Posterior cingulate gyrus (tissue), 11 donors: ENCODE results near the gene IGSF22.

ENCODE experiments used
- DNase-seq, 10 donors: peaks; one replicate each; pipeline versions ENCODE4 v3.0.0 to v3.0.0-alpha.2; 2020 to 2021; ENCODE audit warnings: mixed read lengths in 3 of 10
- intact Hi-C: fragments of 100-400 bp; cut with DNase I; formaldehyde crosslinking; loops from one replicate; pipeline ENCODE4 v1.15.1; 2023

Gene IGSF22

DNA sequence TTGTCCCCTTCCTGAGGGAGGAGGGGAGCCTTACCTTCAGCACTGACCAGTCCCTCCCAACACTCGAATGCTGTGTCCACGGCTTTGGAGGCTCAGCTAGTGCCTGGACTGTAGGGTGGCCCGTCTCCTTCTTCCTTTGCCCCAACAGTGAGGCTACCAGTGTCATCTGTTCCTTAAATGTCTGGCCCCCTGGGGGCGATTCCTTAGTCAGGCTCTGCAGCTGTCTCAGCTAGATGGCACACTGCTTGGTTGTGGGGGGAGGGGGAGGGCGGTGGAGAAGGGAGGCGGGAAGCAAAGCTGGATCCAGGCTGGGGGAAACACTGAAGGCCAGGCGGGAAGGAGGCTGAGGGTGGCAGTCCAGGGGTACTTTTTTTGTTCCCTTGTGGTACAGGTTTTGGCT is at the start of gene IGSF22:
Gene IGSF22, minus strand, starts transcription at position 149 of the 400 bp plus-strand sequence. CDS start 1,952 bp downstream, outside the sequence.
- intact Hi-C loops, result no loop called here

DNA sequence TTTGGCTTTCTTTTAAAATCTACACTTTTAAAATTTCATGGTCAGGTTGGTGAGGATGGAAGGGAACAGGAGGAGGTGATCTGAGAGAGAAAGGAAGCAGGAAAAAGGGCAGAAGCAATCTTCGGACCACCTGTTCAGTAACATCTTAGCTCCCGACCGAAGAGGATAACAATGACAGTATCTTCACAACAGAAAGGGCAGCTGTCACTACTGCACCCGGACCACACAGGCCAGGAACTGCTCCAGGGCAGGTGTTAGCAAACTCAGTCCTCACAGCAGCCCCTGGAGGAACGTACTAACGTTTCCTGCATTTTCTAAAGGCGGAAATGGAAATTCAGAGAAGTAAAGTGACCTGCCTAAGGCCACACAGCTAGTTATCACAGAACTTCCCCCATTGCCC is 48.8 kb upstream of the IGSF22 start:
- intact Hi-C loops, result no loop called here
- DNase-seq, result peak in 1 of 10 donors; percentile 19

More for the DNA sequence above, at the start of gene IGSF22:
- no peak for DNase-seq

DNA sequence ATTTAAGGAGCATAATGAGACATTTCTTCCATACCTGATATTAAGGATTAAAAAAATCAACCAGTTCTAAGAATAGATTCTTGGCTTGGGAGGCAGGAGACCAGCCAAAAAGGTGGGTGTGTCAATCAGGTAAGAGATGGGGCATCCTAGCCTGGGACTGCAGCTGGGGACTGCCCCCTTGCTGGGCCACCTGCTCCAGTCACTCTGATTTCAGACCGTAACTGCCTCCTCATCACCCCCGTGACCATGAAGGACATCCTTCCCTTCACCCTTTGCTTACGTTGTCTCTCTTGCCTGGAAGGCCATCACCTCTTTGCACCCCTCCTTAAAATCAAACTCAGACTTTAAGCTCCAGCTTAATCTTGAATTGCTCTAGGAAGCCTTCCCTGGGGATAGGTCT is 47.7 kb upstream of the IGSF22 start:
- no peak for DNase-seq
- intact Hi-C loops, result no loop called here

DNA sequence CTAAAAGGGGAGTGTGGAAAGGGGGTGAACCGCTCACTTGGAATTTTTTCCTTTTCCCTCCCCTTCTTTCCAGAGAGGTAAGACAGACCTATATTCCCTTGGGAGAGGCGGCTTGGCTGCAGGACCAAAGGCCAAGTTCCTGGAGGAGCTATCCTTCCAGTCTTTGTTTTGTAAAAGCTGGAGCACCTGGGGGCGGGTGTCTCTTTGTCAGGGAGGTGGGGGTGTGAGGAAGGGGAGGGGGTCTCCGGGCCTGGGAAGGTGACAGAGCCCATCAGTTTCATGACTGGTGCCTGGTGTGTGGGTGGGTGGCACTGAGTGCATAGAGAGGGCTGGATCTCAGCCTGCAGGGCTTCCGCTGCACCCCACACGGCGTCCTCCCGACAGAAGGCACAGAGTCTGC is 47.1 kb upstream of the IGSF22 start:
- intact Hi-C loops, result no loop called here
- peak in 1 of 10 donors; percentile 65 for DNase-seq

DNA sequence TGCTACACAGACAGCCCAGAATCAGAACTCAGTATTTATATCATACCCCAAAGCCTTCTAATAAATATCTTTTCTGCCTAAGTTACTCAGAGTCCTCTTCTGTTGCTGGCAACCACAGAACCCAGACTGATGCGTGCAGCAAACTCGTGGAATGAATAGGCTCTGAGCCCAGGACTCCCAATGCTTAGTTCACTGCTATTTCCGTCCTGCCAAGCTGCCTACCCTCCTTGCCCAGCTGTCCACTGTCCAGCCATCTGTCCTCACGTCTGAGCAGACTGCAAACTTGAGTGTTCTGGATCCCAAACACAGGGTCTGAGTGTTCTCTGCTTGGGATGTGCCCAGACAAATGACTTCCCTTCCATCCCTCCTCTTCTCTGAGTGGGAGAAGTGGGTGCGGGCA is 46.2 kb upstream of the IGSF22 start:
- intact Hi-C loops, result no loop called here
- peak in 8 of 10 donors; percentile 50 to 94 (median 66) for DNase-seq

DNA sequence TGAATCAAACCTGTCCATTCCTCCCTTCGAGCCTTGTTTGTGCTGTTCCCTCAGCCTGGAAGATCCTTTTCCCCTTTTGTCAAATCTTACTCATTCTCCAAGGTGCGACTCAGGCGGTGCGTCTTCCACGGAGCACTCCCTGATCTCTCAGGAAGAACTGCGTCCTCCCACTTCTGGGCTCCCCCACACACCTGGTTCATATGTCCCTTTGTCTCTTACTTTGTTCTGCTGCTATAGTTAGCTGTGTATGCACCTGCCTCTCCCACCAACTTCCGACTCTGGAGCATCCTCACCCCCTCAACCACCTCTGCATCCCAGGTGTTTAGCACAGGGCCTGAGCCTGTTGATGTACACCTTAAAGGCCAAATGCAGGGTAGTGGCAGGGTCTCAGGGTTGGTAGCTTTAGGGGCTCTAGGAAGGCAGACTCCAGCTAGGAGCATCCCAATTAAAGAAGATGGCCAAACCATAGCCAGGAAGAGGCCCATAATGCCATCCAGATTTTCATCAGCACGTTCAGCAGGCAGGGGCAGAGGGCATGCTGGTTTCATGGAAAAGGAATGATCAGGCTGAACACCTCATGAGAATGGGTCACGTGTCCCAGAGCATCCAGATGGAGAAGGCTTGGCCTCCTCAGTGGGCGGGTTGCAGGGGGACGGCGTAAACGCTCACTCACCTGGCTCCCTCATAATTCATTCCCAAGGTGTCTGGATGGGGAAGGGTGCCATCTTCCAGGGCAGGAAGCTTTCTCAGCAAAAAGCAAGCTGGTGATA is 45.5 kb upstream of the IGSF22 start:
- peak in 1 of 10 donors; percentile 74 for DNase-seq
- intact Hi-C loops, result no loop called here

DNA sequence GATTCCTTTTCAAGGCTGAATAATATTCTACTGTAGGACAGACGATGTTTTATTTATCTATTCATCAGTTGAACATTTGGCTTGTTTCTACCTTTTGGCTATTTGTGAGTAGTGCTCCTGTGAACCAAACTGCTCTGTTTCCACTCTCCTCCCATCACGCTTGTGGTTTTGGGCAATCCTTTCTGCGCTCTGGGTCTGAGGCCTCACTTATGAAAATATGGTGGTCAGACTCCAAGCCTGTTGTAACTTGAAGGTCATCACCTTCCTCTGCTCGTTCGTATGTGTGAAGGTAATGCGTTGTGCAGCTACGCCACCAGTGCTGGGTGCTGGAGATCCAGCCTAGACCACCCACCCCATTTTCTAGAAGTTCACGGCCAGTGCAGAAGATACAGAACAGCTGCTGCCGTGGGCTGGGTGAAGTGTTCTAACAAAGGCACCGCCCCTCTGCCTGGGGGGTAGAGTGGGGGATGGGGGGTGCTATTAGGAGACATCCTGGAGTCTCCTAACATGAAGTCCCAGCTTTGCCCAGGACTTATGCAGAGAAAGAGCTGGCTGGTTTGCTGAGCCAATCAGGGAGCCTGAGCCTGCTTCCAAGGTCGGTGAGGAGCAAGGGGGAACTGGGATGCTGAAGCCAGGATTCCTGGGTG is 44.6 kb upstream of the IGSF22 start:
- intact Hi-C loops, result no loop called here

DNA sequence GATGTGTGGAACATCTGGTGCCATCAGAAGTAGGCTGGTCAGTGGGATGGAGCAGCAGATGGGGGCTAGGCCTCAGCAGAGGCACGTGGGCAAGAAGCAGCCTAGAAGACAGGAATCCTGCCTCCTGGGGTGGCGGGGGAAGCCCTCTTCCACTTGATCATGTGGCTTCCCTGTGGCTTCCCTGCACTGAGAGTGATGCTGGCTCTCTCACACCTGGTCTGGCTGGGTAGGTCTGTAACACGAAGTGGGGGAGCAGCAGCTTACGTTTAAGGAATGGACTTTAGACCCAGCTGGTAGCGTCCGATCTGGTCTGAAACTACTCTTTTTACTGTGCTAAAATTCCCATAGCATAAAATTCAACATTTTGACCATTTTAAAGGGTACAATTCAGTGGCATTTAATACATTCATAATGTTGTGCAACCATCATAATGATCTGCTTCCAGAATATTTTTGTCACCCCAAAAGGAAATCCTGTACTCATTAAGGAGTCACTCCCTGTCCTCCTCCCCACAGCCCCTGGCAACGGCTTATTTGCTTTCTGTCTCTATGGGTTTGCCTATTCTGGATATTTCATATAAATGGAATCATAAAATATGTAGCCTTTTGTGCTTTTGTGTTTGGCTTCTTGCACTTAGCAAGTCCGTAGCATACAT is 43.9 kb upstream of the IGSF22 start:
- peak in 1 of 10 donors; percentile 63 for DNase-seq
- intact Hi-C loops, result no loop called here

More for the DNA sequence above, 44.6 kb upstream of the IGSF22 start:
- DNase-seq, result peak in 1 of 10 donors; percentile 60

DNA sequence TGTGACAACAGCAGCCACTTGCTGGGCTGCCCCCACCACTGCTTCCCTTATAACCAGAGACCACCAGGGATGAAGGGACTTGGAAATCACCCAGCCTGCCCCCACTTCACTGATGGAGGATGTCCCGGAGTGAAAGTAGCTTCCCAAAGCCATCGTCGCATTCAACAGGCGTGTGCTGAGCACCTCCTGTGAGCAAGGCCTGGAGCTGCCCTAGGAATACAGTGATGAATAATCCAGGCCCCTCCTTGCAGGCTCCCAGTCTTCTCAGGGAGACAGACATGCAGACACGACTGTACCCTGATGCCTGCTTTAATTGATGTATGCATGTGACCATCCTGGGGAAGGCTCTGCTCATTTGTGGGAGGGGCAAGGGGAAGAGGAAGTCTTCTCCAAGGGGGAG is 43.0 kb upstream of the IGSF22 start:
- DNase-seq, result peak in 1 of 10 donors; percentile 64
- intact Hi-C loops, result no loop called here

DNA sequence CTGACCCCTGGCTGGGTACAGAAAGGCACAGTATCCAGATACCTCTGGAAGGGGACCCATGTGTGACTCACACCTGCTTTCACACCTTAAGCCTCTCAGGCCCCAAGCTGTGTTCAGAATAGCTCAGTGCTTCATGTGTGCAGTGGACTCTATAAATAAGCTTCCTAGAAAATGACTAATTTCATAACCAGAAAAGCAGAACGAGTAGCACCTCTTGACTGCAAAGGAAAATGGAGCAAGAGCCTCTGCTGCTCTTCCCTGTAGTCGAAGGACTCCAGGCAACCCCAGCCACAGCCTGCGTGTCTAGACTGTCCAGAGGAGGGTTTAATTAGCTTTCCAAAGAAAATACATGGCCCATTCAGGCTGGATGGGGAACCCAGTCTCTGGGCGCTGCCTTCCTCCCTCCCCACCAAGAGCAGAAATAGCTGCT is 42.5 kb upstream of the IGSF22 start:
- peak in 2 of 10 donors; percentile 26 to 82 for DNase-seq
- intact Hi-C loops, result no loop called here

DNA sequence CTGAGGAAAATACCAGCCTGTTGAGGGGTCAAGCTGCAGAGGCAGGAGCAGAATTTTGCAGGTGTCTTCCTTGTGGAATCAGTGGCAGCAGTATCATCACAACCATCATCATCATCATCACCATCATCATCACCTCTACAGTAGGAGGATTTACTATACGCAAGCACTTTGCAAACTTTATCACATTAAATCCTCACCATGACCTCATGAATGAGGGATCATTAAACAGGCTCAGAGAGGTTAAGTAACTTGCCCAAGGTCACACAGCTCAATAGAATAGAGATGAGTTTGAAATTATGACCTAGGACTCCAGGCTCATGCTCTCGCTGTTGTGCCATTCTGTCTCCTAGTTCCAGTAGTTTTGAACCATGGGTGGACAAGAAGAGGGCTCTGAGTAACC is 40.0 kb upstream of the IGSF22 start:
- peak in 1 of 10 donors; percentile 1 for DNase-seq
- intact Hi-C loops, result no loop called here

DNA sequence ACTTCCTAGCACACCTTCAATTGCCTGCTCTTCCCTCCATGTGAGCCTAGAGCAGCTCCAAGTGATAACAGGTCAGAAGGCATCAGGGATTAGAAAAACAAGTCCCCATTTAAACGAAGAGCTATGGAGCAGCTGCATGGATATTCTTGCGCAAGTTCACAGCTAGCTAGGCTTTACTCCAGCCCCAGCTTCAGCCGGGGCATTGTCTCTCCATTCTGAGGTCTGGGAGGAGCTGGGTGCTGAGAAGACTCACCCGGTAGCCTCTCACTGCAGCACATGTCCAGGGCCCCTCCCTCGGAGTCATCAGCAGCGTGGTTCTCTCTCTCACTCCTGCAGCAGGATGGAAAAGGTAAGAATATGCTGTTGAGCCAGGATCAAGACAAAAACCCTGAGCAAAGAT is 39.6 kb upstream of the IGSF22 start:
- intact Hi-C loops, result no loop called here
- peak in 1 of 10 donors; percentile 79 for DNase-seq

DNA sequence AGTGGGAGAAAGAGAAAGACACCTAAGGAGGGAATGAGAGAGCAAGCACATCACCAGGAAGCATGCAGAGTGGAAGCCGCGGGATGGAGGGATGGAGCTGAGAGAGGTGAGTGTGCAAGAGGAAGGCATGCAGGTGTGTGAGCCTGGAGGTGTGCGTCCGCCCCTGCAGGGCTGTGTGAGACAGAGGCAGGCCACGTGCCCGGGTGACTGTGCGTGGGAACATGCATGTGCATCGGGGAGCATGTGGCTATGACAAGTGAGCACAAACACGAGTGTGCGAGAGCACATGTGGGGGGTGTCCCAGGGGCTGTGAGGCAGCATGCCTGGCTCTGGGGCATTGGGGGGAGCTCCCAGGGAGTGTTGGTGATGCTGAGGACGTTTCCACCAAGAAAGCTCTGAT is 35.8 kb upstream of the IGSF22 start:
- peak in 2 of 10 donors; percentile 28 to 81 for DNase-seq
- intact Hi-C loops, result no loop called here

DNA sequence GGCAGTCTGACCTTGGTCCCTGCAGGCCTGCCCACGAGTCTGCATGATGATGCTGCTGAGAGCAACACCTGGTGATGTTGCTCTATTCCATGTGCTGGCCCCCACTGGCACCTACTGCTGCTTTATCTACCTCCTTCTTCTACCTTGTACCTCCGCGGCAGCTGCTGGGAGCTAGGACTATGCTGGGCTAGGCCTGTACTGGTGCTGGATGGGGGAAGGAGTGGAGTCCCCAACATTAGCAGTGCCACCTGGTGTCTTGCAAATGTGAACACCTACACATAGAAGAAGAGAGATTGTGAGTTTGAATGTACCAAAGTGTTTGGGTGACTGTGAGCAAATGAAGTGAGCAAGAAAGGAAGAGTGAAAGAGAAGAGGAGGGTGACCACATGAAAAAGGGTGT is 35.2 kb upstream of the IGSF22 start:
- peak in 1 of 10 donors; percentile 74 for DNase-seq
- intact Hi-C loops, result no loop called here

DNA sequence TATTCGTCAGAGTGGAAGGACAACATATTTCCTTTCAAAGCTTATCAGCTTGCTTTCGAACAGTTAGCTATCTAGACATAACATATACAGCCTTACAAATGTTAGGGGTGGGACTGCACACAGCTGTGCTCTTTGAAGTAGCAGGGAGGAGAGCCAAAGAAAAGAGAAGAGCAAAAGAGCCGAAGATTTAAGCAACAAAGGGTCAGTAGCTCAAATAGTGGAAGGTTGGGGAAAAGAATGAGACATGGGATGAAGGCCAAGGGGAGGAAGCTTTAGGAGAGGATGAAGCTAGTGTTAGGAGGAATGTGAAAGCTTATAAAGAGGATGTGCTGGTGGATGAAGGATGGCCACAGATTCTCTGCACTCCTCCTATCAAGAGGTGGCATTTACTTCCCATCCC is 31.8 kb upstream of the IGSF22 start:
- intact Hi-C loops, result no loop called here
- peak in 1 of 10 donors; percentile 1 for DNase-seq

DNA sequence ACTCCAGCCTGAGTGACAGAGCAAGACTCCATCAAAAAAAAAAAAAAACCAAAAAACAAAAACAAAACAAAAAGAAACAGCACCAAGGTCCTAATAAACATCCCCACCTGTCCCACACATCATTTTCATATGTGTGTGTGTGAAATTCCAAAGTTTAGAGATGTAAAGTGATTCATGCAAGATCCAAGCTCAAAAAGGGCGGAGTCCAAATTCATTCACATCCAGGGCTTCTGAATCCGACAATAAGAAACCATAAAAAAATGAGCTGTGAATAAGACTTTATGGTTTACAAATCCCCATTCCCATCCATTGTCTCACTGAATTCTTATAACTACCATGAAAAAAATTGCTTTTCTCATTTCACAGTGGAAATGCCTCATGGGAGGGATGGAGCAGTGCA is 30.9 kb upstream of the IGSF22 start:
- no peak for DNase-seq
- intact Hi-C loops, result no loop called here

DNA sequence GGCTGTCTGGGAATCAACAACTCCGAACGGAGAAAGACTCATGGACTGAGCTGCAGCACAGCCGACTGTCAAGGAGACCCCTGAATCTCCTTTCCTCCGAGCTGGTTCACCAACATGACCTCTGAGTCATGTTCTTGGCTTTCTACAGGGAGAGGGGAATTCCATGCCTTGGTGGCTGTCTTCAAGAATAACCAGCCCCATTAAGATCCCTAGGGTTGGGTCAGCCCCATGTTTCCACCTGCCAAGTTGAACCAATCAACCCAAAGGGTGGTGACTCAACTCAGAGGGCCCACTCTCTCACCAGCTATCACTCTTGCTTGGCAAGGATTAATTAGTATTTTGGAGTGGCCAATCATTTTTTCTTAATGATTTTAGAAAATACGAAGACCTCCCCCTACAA is 28.3 kb upstream of the IGSF22 start:
- intact Hi-C loops, result no loop called here
- DNase-seq, result no peak

DNA sequence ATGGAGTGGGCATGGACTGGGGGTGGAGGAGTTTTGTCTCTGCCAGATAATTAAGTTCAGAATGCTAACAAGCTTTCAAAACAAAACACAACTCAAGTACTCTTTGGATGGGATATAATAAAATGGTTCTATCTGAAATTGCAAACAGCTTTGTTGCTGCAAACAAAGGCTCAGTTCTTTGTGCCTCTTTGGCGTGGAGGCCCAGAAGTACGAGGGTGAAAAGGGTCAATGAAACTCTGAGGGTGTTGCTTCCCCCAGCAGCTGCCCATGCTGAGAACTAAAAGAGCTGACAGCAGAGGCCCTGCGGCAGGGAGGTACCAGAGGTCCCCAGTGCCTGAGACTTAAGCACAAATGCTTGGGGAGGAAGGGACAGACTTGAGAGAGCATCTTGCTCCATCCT is 26.5 kb upstream of the IGSF22 start:
- intact Hi-C loops, result no loop called here
- DNase-seq, result peak in 1 of 10 donors; percentile 83

DNA sequence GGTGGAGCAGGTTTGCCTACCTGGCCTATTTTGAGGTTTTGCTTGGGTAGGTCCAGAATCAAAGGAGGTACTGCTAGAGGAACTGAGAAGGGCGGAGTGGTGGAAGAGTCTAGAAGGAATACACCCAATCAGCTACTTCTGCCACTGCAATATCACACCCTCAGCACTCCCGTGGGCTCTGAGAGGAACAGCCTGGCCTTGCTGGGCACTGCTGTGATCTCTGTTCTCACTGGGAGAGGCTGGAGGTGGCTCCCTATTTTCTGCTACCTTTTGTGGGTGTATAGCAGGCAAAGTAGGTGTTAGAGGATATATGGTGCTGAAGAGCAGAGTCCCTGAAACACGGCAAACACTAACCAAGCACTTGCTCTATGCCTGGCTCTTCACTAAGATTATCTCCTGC is 25.0 kb upstream of the IGSF22 start:
- intact Hi-C loops, result no loop called here
- DNase-seq, result peak in 1 of 10 donors; percentile 20

DNA sequence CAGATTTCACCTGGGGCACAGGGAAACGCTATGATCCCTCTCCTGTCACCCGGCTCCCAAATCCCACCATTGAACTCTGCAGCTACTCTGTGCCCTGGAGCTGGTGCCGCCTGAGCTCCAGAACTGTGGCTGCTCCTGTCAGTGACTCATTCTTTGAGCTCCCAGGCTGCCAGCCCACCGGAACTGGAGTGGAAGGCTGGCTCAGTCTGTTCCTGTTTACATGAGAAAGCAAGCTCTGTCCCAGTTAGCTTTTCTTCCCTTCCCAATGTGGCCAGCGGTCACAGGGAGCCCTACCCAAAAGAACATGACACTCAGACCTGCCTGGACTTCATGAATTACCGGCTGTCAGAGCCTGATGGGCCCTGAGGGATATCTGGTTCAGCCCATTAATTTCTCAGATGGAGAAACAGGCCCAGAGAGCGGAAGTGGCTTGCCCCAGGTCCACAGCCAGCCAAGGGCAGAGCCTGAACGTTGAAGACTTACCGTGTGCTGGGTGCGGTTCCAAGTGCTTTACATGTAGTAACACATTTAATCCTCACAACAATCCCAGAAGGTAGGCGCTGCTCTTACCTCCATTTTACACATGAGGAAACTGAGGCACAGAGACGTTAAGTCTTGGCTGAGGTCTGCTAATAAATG is 23.8 kb upstream of the IGSF22 start:
- intact Hi-C loops, result no loop called here
- DNase-seq, result peak; percentile 32 to 97 (median 79)
